Right cardiac atrium (tissue), 5 donors: ENCODE data around the gene UPK3A. TPM values are rescaled to one million over a fixed set of nuclear protein-coding genes. Genes with fewer than 3 reads are reported as not detected.
"Not testable (repeated sequence)": the region's sequence is repeated elsewhere in the genome, so short reads cannot be mapped to it uniquely, and the experiment has no call there.

Source experiments
- ATAC-seq, 2 donors: fragments of 200-7000 bp; cut with Tn5 transposase; one replicate each; pipeline versions ENCODE4 v1.8.0 to v1.9.1; 2020; ENCODE audit warnings: moderate library complexity in 2 of 2, mild to moderate bottlenecking in 1 of 2
- DNase-seq, 3 donors: peaks; one replicate each; pipeline ENCODE4 v3.0.0-alpha.2; 2020
- H3K27ac ChIP-seq: one replicate; pipeline ENCODE4 v1.5.1; 2013; ENCODE audit warnings: mild to moderate bottlenecking, low read length, control low read depth, moderate library complexity
- H3K27me3 ChIP-seq: one replicate; pipeline ENCODE4 v1.6.1; 2013; ENCODE audit not compliant: control insufficient read depth, insufficient read depth
- H3K4me1 ChIP-seq: one replicate; pipeline ENCODE4 v1.6.1; 2013; ENCODE audit warnings: low read length; ENCODE audit not compliant: control insufficient read depth, insufficient read depth
- H3K4me3 ChIP-seq: one replicate; pipeline ENCODE4 v1.5.1; 2013; ENCODE audit warnings: low read length, control low read depth
- H3K9me3 ChIP-seq: one replicate; pipeline ENCODE4 v1.6.1; 2013; ENCODE audit warnings: low read length; ENCODE audit not compliant: control insufficient read depth
- WGBS: extraction: QIAGEN DNeasy Blood & Tissue Kit; methylation state at CpG from one replicate; pipeline ENCODE4 v1.1.7; 2013; 5-methylcytosine and 5-hydroxymethylcytosine counted together
- intact Hi-C, 4 donors: fragments of 100-400 bp; cut with DNase I; formaldehyde crosslinking; loops; one replicate each; pipeline versions ENCODE4 v1.11.0 to v1.14.0; 2022 to 2023
- polyA plus RNA-seq: library from polyadenylated mRNA; stranded (reverse); fragments of 200-250 nt; gene quantifications from one replicate; pipeline ENCODE4 v1.2.3, GENCODE V29; 2013
- total RNA-seq, 4 donors: library from RNA; stranded (reverse); fragmentation: NEBNext Ultra II Directional; extraction: Animal tissue kit (Norgen Biotek cat#: 25700); gene quantifications; one replicate each; pipeline ENCODE4 v1.2.1, GENCODE V29; 2021
- donor health status: healthy with polysubstance abuse.
- donor health status: DM: no; HTN: yes; CAD: no.
- donor health status: DM: no; HTN: no; CAD: no.
- donor health status: DM: no; HTN: yes; CAD: no; lungs with severe emphysema.
- donor health status: DM: yes; HTN: yes; CAD: no.

Gene UPK3A
- total and polyA plus RNA-seq, 5 donors: not detected

DNA sequence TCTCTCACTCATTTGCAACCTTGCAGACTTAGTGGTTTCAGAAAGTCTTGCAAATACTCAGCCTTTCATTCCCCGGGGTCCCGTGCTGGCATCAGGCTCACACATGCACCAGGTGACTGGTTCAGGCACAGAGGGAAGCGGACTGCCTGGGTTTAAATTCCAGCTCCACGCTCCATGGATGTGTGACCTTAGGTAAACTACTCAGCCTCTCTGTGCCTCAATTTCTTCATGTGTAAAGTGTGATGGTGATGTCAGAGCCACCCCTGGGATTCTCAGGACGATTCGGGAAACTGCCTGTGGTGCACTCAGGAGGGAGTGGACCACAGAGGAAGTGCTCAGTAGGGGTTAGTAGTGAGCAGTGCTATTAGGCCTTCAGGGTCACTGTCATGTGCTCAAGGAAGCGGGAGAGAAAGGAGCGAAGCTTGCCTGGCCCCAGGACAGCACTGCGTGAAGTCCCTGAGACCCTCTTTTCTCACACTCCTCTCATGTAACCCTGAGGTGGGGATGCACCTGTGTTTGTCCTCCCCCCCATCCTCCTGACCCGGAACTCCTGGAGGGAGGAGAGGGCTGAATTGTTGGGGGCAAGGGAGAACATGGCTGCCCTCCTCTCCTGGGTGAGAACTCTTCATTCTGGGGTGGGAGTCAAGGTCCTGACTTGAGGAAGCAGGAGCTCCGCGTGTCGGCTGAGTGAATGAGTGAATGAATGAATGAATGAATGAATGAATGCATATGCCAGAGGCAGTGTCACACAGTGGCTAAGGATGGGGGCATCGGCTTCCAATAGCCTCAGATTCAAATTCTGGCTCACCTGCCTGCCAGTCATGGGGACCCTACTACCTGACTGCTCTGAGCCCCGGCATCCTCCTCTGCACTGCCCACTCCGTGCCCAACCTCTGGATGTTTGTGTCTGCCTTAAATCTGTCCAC lies 14.4 kb upstream of the UPK3A start:
- H3K27me3 ChIP-seq: no peaks in the 10 kb centered on the region
- intact Hi-C loops: loop anchor here in 1 of 4 donors (5.0 kb wide), 1 partner anchor 282 kb away; no protein-coding TSS in a partner anchor
- H3K4me1 ChIP-seq: no peaks in the 10 kb centered on the region
- ATAC-seq: no peak
- no peaks in the 10 kb centered on the region for H3K9me3 ChIP-seq
- DNase-seq: peak in 1 of 3 donors; percentile 51
- no peak overlapping the region for H3K4me3 ChIP-seq
- no peak overlapping the region for H3K27ac ChIP-seq
- 83% methylated on average over 16 of the region's 16 CpGs for WGBS

DNA sequence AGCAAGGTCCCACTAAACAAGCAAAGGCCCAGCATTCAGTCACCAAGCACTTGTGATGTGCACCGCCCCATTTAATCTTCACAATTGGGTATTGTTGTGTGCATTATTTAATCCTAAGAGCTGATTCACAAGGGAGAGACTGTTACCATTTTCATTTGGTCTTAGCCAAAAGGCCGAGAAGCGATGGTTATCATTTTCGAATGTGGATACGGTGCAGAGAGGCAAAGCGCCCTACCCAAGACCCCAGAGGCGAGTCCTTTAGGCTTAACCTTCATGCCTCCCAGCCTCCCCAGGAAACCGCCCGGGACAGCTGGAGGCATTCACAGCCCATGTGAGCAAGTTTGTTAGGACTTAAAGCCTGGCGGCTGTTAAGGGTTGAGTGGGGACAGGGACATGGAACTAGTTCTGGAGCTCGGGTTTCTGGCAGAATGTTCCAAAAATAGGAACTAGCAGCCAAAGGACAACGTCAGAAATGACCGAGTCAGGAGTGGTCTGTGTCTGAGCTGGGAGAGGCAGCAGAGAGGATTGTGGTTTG lies 13.0 kb upstream of the UPK3A start:
- ATAC-seq (peak; percentile 63 to 84), DNase-seq (peak; percentile 76 to 90 (median 87))
- H3K4me1 ChIP-seq: no peaks in the 10 kb centered on the region
- peak overlapping the region; percentile 88 for H3K27ac ChIP-seq
- no peaks in the 10 kb centered on the region for H3K27me3 ChIP-seq
- intact Hi-C loops: loop anchor here in 1 of 4 donors (5.0 kb wide), 1 partner anchor 281 kb away; no protein-coding TSS in a partner anchor
- 31% methylated on average over 13 of the region's 13 CpGs for WGBS
- H3K4me3 ChIP-seq: no peak overlapping the region
- no peaks in the 10 kb centered on the region for H3K9me3 ChIP-seq

DNA sequence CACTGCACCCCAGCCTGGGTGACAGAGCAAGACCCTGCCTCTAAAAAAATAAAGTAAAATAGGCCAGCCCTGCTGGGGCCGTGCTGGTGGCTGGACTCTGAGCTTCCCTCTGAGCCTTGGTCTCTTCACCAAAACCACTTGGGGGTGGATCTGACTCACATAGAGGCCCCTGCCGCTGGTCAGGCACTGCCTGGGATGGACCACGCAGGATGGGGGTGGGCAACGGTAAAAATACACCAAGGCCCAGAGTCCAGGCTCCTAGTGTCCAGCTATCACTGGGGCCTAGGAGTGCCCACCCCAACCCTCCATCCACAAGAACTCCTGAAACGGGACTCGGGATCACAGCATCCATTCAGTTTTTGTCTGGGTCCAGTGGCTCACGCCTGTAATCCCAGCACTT lies 12.3 kb upstream of the UPK3A start:
- 86% methylated on average over 7 of the region's 7 CpGs for WGBS
- Histone ChIP-seq H3K4me3 (no peak overlapping the region), H3K4me1 (no peaks in the 10 kb centered on the region), H3K27ac (peak overlapping the region; percentile 88), H3K9me3 (no peaks in the 10 kb centered on the region), H3K27me3 (no peaks in the 10 kb centered on the region)
- DNase-seq: peak in 1 of 3 donors; percentile 40
- intact Hi-C loops: loop anchor here in 1 of 4 donors (5.0 kb wide), 1 partner anchor 280 kb away; no protein-coding TSS in a partner anchor
- ATAC-seq: no peak

DNA sequence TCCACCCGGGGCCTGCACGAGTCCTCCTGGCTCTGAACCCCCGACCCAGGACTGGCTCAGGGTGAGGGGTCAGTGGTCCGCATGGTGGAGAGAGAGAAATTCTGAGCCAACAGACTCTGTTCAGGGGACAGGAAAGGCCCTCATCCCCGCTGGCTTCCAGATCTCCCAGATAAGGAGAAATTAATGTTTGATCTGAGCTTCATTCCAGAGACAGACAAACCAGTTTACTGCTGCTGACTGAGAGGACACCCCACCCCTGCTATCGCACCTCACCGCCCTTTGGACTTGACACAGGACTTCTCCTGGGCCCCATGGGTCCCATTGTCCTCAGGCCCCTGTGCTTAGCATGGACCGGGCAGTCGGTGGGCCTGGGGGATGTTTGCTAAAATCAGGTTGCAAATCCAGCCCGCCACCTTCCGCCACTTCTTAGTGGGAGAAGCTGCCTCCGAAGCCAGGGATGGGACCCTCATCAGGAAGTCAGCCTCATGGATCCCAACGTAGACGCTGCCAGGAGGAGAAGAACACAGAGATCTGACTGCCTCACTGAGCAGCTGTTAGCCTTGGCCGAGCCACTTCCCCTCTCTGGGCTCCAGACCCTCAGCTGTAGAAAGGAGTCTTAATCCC lies 11.2 kb upstream of the UPK3A start:
- Histone ChIP-seq H3K27ac (no peak overlapping the region), H3K9me3 (no peaks in the 10 kb centered on the region), H3K27me3 (no peaks in the 10 kb centered on the region), H3K4me3 (no peak overlapping the region), H3K4me1 (no peaks in the 10 kb centered on the region)
- 75% methylated on average over 15 of the region's 15 CpGs for WGBS
- intact Hi-C loops: loop anchor here in 1 of 4 donors (5.0 kb wide), 1 partner anchor 279 kb away; no protein-coding TSS in a partner anchor
- ATAC-seq: no peak
- no peak for DNase-seq

DNA sequence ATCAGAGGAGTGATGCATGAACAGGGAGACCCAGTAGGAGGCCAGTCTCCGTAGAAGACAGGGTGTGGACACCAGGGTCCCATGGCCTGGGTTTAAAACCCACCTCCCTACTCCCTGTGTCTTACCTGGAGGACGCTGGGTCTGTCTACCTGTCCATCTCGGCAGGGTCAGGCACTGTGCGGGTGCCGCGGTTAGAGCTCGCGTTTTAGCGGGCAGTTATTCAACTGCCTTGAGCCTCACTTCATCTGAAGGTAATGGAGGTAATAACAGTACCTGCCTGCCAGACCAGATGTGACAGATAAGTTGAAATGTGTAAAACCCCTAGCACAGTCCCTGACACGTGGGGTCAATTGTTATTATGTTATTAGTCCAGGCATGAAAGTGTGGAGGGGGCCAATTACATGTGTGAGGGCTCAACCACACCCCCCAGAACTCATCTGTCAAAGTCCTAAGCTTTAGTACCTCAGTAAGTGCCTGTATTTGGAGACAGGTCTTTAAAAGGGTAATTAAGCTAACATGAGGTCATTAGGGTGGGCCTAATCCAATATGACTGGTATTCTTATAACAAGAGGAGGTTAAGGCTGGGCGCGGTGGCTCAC lies 8.1 kb upstream of the UPK3A start:
- intact Hi-C loops: no loop called here
- no peaks in the 10 kb centered on the region for H3K9me3 ChIP-seq
- ATAC-seq: no peak
- H3K27me3 ChIP-seq: no peaks in the 10 kb centered on the region
- no peak for DNase-seq
- 90% methylated on average over 12 of the region's 12 CpGs for WGBS
- no peak overlapping the region for H3K27ac ChIP-seq
- H3K4me3 ChIP-seq: no peak overlapping the region
- no peaks in the 10 kb centered on the region for H3K4me1 ChIP-seq

DNA sequence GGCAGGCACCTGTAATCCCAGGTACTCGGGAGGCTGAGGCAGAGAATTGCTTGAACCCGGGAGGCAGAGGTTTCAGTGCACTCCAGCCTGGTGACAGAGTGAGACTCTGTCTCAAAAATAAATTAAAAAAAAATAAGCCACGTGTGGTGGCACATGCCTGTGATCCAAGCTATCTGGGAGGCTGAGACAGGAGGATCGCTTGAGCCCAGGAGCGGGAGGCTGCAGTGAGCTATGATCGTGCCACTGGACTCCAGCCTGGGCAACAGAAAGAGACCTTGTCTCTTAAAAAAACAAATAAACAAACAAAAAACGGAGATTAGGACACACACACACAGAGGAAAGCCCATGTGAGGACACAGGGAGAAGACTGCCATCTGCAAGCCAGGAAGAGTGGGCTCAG lies 7.0 kb upstream of the UPK3A start:
- H3K27me3 ChIP-seq, H3K9me3 ChIP-seq, H3K27ac ChIP-seq, DNase-seq, H3K4me3 ChIP-seq, ATAC-seq, intact Hi-C loops, H3K4me1 ChIP-seq: not testable (repeated sequence)
- 86% methylated on average over 7 of the region's 7 CpGs for WGBS

DNA sequence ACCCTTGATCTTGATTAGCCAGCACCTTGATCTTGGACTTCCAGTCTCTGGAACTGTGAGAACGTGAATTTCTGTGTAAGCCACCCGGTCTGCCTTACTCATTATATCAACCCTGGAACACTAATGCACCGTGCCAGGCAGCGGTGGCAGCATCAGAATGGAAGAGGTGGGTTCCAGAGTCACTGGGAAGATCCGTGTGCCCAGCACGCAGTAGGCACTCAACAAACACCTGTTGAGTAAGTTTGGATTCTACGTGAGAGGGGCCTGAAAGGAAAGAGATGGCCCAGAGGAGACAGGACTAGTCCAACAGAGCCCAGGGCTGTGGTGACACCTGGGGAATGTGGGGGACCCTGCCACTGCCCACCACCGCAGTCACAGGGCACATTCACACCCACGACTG lies 6.6 kb upstream of the UPK3A start:
- H3K27me3 ChIP-seq: no peaks in the 10 kb centered on the region
- H3K27ac ChIP-seq: no peak overlapping the region
- no peak for ATAC-seq
- H3K4me1 ChIP-seq: no peaks in the 10 kb centered on the region
- H3K4me3 ChIP-seq: no peak overlapping the region
- H3K9me3 ChIP-seq: no peaks in the 10 kb centered on the region
- WGBS: 91% methylated on average over 9 of the region's 9 CpGs
- DNase-seq: no peak
- intact Hi-C loops: no loop called here

DNA sequence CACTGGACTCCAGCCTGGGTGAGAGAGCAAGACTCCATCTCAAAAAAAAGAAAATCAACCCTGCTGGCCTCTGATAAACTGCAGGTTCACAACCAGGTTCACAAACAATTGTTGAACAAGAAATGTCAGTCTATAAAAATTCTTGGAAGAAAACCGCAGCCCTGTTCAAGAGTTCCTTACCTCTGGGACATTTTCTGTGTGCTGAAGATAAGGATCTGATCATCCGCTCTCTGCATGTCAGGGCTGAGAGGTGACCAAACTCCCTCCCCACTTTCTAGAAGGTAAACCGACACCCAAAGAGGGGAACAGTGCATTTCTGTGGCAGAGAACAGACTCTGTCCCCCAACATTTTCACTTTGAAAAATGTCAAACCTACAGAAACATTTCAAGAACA lies 4.2 kb upstream of the UPK3A start:
- 97% methylated on average over 3 of the region's 3 CpGs for WGBS
- ATAC-seq: no peak
- intact Hi-C loops: no loop called here

DNA sequence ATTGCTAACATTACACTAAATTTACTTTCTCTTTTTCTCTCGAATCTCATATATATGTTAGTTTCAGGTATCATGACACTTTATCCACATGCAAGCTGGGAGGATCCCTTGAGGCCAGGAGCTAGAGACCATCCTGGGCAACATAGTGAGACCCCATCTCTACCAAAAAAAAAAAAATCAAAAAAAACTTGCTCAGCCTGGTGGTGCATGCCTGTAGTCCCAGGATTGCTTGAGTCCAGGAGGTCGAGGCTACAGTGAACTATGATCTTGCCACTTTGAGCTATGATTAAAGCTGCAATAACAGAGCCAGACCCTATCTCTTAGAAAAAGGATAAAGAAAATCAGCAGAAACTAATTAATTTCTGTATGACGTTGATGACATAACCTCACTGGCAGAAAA lies 3.7 kb upstream of the UPK3A start:
- DNase-seq: no peak
- Histone ChIP-seq H3K9me3 (no peaks in the 10 kb centered on the region), H3K27ac (no peak overlapping the region), H3K4me3 (no peak overlapping the region), H3K4me1 (no peaks in the 10 kb centered on the region), H3K27me3 (no peaks in the 10 kb centered on the region)
- intact Hi-C loops: no loop called here
- WGBS: 91% methylated on average over 3 of the region's 3 CpGs
- ATAC-seq: no peak

More for the DNA sequence above, 4.2 kb upstream of the UPK3A start:
- Histone ChIP-seq H3K27ac (no peak overlapping the region), H3K27me3 (no peaks in the 10 kb centered on the region), H3K9me3 (no peaks in the 10 kb centered on the region), H3K4me1 (no peaks in the 10 kb centered on the region), H3K4me3 (no peak overlapping the region)
- DNase-seq: no peak

DNA sequence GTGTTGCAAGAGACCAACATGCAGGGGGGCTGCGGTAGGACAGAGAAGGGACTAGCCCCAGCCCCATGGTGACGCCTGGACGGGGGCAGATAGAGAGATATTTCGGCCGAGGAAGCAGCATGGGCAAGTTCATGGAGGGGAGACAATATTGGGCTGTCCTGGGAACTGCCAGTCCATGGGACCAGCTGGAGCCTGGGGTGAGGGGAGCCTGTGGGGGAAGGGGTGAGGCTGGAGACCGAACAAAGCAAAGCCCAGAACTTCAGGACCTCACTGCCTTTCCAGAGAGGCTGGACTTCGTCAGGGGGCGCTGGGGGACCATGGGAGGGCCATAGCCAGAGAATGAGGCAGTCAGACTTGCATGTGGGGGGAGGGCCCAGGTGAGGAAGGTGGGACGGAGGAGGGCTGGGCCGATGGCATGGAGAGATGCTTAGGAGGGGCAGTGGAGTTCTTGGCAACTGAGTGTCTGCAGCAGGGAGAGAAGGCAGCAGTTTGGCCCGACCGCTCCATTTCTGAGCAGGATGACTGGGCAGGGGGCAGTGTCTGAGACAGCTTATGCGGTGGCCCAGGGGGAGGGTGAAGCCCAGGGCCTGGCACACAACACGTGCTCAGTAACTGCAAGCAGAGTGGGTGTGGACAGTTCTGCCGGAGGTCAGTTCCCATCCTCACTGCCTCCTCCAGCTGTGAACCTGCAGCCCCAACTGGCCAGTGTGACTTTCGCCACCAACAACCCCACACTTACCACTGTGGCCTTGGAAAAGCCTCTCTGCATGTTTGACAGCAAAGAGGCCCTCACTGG lies 712 bp downstream of the UPK3A start:
- ATAC-seq: peak; percentile 11 to 12
- no peak overlapping the region for H3K4me3 ChIP-seq
- H3K4me1 ChIP-seq: no peaks in the 10 kb centered on the region
- peak in 1 of 3 donors; percentile 54 for DNase-seq
- WGBS: 41% methylated on average over 16 of the region's 16 CpGs
- H3K9me3 ChIP-seq: no peaks in the 10 kb centered on the region
- no peaks in the 10 kb centered on the region for H3K27me3 ChIP-seq
- no peak overlapping the region for H3K27ac ChIP-seq
- intact Hi-C loops: no loop called here
